Hematopoietic multipotent progenitor cell treated with erythropoietin and hydrocortisone succinate and interleukin-3 and kit ligand, for 4 days (in vitro differentiated cells): ENCODE data around the gene JAG2.

ENCODE experiments used
- DNase-seq: peaks from one replicate; pipeline ENCODE4 v3.0.0-alpha.2; 2015

The JAG2 gene

DNA sequence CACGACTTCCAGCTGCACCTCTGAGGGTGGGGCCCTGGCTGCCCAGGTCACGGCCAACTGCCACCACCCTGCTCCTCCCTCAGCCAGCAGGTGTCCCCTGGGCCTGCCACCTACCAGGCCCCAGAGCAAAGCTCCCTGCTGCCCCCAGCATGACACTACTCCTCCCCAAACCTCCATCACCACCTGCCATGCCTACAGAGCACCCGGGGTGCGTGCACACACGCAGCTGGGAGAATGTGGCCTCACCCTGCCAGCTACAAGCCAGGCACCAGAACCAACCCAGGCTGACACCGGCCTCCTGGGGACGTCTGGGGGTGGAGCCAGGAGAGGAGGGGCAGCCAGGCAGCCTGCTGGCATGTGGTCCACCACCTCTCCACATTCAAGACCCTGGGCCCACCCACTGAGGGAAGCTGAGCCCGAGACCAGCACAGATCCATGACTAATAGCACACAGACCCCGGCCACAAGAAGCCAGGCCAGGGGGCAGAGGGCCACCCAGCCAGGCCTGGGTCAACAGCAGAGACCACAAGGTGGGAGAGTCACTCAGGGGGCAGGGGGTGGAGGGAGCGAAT, 3.4 kb downstream of the JAG2 start:
- no peak for DNase-seq

DNA sequence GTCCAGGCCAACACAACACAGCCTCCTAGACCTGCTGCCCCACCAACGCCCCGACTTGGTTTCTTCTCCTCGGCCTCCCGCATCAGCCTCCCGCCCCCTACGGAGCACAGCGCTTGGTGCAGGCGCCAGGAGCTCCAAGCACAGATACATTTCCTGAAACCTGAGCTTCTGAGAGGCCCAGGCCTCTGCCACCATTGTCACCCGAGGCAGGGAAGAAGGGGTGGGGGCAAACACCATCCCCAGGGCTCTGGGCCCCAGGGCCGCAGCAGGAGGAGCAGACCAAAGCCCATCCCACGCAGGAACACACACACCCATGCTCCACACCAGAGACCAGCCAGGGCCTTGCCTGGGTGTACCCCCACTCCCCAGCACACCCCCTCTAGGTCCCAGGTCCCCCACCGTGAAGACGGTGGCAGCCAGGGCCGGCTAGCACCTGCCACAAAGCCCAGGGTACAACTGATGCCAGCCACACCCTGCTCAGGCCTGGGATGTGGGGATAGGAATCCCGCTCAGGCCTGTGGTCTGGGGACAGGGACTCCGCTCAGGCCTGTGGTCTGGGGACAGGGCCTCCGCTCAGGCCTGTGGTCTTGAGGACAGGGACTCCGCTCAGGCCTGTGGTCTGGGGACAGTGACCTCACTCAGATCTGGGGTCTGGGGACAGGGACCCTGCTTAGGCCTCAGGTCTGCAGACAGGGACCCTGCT, 5.4 kb downstream of the JAG2 start:
- DNase-seq = no peak

GRCh38 chr14:105162669-105162979, 6.0 kb downstream of the JAG2 start:
- no peak for DNase-seq

DNA sequence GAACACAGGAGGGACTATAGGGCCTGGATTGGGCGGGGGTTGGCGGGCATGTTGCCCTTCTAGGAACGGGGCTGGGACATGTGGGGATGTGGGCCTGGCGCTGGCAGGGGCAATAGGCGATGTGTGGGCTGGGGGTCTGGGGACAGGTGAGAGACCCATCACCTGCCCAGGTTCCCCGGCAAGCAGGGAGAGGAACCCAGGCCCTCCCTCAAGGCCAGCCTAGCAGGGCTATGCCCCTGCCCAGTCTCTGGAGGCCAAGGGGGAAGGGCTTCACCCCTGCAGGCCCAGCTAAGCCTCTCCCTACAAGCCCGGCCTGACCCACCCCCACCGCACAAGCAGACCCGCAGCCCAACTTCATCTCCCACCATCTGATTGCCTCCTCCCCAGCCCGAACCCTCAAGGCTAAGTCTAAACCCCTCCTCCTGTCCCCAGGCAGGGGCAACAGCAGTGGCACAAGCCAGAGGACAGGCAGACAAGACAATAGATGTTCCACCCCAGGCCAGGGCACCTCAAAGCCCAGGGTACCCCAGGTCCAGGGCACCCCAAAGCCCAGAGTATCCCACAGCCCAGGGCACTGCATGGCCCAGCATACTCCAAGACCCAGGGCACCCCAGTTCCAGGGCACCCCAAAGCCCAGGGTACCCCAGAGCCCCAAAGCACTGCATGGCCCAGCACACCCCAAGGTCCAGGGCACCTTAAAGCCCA, 6.5 kb downstream of the JAG2 start:
- no peak for DNase-seq

GRCh38 chr14:105161309-105161708, 7.3 kb downstream of the JAG2 start:
- DNase-seq = no peak

DNA sequence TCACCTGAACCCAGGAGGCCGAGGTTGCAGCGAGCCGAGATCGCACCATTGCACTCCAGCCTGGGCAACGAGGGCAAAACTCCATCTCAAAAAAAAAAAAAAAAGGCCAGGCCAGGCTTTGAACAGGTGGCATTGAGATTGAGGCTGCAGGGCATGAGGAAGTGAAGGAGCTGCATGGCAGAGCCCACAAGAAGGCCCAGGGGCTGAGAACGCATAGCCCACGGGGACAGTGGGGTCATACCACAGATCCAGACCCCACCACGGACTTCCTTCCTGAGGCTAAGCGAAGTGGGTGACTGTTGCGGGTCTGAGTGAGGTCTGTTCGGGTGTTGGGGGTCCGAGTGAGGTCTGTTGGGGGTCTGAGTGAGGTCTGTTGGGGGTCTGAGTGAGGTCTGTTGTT, 7.8 kb downstream of the JAG2 start:
- no peak for DNase-seq

DNA sequence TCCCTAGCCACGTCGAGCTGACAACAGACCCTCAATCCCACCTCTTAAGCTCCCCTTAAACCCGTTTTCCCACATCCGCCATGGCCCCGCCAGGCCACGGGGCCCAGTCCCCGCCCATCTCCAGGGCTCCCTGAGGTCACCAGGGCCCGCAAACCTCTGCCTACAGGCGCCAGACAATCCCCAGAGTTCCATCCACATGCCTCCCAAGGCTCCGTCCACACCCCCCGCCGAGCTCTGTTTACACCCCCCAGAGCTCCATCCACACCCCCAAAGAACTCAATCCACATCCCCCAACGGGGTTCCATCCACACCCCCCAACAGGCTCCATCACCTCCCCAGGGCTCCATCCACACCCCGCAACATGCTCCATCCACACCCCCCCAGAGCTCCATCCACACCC, 9.2 kb downstream of the JAG2 start:
- no peak for DNase-seq

DNA sequence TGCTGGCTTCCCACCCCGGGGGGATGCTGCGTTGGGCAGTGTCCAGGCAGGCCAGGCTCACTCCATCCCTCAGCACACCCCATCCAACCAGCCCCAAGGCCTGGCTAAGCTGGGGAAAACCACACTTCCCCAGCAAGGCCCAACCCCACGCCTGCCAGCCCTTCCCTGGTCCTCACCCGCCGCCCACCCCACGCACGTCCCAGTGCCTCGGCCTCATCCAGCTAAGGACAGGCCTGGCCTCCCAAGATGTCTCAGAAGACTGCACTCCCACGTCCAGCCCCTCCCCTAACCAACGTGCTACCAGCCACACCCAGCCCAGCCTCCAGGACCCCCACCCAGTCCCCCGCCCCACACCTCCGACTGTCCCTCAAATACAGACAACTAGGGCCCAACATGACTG, 9.8 kb downstream of the JAG2 start:
- no peak for DNase-seq

DNA sequence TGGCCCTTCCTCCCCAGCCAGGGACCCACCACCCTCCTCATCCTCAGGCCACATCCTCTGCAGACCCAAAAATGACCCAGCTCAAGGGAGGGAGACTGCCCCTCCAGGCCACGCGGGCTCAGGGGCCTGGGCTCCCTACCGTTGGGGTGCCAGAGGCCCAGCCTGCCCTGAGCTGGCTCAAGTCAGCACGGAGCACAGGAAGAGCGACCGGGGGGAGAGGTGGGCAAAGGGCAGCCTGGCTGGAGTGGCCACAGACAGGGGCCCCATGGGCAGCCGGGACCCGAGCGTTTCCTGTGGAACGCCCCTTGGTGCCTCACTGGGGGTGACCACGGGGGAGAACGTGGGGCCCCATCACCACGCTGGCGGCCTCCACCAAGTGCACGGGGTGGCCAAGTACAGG, 10.7 kb downstream of the JAG2 start:
- no peak for DNase-seq

DNA sequence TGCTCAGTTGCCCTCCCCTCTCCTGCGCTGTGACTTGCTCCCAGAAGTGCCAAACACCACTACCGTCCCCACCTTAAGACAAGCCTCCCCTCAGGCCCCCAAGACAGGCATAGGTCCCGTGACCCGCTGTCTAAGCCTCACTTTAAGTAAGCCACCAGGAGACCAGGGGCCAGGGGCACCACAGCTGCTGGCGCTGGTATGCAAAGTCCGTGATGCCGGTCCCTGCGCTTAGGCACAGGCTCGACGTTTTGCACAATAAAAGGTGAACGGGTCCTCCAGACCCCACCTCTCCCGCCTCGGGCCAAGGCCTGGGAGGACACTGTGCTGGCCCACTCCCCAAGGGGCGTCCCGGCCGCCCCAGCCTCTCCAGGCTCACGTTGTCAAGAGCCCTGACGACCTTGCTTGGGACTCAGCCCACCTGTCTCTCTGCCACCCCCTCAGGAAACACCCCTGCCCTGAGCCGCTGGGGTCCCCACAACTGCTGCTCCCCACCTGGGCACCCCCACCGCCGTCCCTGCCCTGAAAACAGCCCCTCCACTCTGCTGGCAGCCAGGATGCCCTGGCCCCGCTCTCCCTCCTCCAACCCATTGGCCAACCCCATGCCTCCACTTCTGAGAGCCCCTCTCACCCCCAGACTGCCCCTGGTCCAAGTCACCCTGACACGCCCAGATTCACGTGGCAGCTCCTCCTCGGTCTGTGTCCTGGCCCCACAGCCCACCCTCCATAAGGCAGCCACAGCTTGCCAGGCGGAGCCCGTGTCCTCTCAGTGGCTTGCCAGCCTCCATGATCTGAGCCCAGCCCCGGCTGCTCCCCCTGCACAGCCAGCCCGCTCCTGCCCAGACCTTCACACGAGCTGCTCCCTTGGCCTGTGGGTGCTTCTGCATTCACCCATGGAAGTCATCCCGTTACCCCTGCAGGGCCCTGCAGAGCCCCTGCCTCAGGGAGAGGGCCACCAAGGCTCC, 11.9 kb downstream of the JAG2 start:
- no peak for DNase-seq

- DNase-seq = no peak
Observed at GRCh38 chr14:105155681-105156413, 12.7 kb downstream of the JAG2 start.

DNA sequence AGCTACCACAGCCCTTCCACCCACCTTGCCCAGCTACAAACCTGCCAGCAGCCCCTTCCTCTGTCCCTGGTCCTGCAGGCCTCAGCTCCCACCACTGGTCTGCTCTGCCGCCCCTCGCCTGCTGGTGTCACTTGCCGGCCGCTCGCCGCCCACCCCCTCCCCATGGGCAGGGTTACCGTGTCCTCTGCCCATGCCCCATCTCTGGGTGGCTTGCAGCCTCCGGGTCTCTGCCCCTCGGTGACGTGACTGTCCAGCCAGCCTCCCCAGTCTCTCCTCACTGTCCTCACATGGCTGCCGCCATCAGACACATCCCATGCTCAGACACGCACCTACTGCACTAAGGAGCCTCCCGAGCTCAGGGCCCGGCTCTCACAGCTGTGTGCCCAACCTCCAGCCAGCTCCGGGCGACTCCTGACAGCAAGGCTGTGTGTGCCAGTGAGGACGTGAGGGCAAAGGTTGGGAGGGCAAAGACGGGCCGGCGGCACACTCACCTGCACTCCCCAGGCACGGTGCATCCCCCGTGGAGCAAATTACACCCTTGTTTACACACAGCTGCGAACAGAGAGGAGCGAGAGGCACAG, 13.4 kb downstream of the JAG2 start:
- no peak for DNase-seq

DNA sequence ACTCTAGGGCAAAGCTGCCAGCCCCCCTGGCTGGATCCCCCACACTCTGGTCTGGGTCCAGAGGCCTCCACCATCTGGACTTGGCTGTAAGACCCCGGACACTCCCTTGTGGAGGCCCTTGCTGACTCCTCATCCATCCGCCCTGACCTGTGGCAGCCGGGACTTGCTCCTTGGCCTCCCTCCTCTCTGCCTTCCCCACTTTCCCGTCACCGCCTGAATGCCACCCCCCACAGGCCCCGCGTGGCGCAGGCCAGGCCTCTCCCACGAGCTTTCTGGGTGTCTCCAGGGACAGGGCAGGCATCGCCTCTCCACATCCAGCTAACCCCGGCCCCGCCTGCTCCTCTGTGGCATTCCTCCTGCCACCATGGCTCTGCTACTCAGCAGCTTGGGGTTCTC, 14.1 kb downstream of the JAG2 start:
- DNase-seq = no peak

GRCh38 chr14:105153739-105154475, 14.7 kb downstream of the JAG2 start:
- DNase-seq = no peak

- no peak for DNase-seq
Observed at GRCh38 chr14:105153331-105153731, 15.2 kb downstream of the JAG2 start.

- no peak for DNase-seq
Observed at GRCh38 chr14:105152794-105153241, 15.8 kb downstream of the JAG2 start.

- no peak for DNase-seq
Observed at GRCh38 chr14:105151838-105152793, 16.5 kb downstream of the JAG2 start.

DNA sequence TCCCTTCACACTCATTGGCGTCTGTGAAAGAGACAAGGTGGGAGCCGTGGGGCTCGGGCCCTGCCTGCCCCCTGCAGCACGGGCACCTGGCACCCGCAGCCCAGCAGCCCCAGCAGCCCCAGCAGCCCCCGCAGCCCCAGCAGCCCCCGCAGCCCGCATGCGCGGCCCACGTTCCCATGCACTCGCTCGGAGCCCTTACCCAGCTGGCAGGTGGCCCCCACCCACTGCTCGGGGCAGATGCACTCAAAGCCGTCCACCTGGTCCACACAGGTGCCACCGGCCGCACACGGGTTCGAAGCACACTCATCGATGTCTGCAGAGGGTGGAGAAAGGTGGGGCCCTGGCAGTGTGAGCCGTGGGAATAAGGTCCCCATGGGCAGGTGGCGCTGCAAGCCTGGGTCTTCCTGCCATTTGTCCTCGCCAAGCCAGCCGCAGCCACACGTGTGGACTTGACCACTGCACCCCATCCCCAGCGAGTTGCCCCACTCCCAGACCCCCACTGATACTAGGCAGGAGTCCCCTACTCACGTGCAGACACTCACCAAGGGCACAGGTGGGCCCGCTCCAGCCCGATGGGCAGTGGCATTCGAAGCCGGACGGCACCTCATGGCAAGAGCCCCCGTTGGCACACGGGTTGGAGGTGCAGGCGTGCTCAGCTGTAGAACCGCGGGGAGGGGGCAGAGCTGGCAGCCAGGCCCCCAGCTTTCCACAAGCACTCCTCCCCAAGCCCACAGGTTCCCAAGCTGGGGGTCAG, 17.3 kb downstream of the JAG2 start:
- no peak for DNase-seq

DNA sequence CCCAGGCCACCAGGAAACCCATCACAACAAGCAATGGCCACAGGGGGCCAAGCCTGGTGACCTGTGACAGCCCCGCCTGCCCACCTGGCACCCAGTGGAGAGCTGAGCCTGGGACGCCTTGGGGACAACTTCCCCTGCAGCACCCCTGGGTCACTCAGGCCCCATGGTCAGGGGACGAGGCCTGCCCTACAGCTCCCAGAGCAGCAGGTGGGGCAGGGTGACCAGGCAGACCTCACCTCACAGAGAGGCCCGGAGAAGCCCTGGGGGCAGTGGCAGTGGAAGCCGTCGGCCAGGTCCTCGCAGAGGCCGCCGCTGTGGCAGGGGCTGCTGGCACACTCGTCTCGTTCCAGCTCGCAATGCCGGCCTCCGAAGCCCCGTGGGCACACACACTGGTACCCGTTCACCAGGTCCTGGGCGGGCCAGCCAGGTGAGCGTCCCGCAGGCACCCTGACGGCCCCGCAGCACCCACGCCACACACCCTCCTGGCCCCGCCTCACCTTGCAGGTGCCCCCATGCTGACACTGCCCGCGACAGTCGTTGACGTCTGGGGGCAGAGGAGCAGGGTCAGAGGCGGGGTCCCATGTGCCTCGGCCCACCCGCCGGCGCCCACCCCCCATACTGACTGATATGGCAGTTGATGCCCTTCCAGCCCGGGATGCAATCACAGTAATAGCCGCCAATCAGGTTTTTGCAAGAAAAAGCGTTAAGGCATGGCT, 18.1 kb downstream of the JAG2 start:
- no peak for DNase-seq
